ENCODE data around the gene RAX2. TPM values are rescaled to one million over a fixed set of nuclear protein-coding genes. Genes with fewer than 3 reads are reported as not detected.
A peak's percentile ranks its signal among the peaks of the same experiment; 100 is the strongest.

RAX2 gene
- total and polyA plus RNA-seq, 9 of the 15 experiments (the other 6 are each of a cell fraction or from before 2014, with no cell fraction given): not detected

- TF ChIP-seq SLC30A9 (CRISPR knock-in tag; IDR thresholded peaks at IDR 0.05) (no peak), STAT5A (IDR thresholded peaks at IDR 0.05; ENCODE audit: borderline replicate concordance, low read length) (no peak), NR2F6 (CRISPR knock-in tag; IDR thresholded peaks at IDR 0.05) (no peak), POLR2AphosphoS2 (IDR thresholded peaks at IDR 0.05; ENCODE audit: low read length) (no peak), GABPB1 (CRISPR knock-in tag; IDR thresholded peaks at IDR 0.05) (peak; percentile 92), RB1 (IDR thresholded peaks at IDR 0.05; ENCODE audit: low read depth) (peak; percentile 17; the same call in 1 of the 2 replicates), E2F1 (CRISPR knock-in tag; IDR thresholded peaks at IDR 0.05) (0 out of 2 replicates have a peak, but pooled peaks have one; percentile 6), CHCHD3 (CRISPR knock-in tag; IDR thresholded peaks at IDR 0.05) (no peak), TCF7L2 (IDR thresholded peaks at IDR 0.05; ENCODE audit: low read depth, low read length) (peak; percentile 37; the same call in 1 of the 2 replicates), FUS (optimal IDR thresholded peaks at IDR 0.05; ENCODE audit: low read depth, low read length) (no peak), ZNF311 (CRISPR knock-in tag; IDR thresholded peaks at IDR 0.05) (no peak), GTF2E2 (tag; IDR thresholded peaks at IDR 0.05) (no peak), SMARCC2 (IDR thresholded peaks at IDR 0.05; ENCODE audit: low read depth) (no peak), GTF2A2 (tag; IDR thresholded peaks at IDR 0.05) (no peak), ZNF253 (CRISPR knock-in tag; conservative IDR thresholded peaks at IDR 0.05) (no peak), MIER1 (IDR thresholded peaks at IDR 0.05; ENCODE audit: low read depth) (no peak)
- TF ChIP-seq, protein P1, sequence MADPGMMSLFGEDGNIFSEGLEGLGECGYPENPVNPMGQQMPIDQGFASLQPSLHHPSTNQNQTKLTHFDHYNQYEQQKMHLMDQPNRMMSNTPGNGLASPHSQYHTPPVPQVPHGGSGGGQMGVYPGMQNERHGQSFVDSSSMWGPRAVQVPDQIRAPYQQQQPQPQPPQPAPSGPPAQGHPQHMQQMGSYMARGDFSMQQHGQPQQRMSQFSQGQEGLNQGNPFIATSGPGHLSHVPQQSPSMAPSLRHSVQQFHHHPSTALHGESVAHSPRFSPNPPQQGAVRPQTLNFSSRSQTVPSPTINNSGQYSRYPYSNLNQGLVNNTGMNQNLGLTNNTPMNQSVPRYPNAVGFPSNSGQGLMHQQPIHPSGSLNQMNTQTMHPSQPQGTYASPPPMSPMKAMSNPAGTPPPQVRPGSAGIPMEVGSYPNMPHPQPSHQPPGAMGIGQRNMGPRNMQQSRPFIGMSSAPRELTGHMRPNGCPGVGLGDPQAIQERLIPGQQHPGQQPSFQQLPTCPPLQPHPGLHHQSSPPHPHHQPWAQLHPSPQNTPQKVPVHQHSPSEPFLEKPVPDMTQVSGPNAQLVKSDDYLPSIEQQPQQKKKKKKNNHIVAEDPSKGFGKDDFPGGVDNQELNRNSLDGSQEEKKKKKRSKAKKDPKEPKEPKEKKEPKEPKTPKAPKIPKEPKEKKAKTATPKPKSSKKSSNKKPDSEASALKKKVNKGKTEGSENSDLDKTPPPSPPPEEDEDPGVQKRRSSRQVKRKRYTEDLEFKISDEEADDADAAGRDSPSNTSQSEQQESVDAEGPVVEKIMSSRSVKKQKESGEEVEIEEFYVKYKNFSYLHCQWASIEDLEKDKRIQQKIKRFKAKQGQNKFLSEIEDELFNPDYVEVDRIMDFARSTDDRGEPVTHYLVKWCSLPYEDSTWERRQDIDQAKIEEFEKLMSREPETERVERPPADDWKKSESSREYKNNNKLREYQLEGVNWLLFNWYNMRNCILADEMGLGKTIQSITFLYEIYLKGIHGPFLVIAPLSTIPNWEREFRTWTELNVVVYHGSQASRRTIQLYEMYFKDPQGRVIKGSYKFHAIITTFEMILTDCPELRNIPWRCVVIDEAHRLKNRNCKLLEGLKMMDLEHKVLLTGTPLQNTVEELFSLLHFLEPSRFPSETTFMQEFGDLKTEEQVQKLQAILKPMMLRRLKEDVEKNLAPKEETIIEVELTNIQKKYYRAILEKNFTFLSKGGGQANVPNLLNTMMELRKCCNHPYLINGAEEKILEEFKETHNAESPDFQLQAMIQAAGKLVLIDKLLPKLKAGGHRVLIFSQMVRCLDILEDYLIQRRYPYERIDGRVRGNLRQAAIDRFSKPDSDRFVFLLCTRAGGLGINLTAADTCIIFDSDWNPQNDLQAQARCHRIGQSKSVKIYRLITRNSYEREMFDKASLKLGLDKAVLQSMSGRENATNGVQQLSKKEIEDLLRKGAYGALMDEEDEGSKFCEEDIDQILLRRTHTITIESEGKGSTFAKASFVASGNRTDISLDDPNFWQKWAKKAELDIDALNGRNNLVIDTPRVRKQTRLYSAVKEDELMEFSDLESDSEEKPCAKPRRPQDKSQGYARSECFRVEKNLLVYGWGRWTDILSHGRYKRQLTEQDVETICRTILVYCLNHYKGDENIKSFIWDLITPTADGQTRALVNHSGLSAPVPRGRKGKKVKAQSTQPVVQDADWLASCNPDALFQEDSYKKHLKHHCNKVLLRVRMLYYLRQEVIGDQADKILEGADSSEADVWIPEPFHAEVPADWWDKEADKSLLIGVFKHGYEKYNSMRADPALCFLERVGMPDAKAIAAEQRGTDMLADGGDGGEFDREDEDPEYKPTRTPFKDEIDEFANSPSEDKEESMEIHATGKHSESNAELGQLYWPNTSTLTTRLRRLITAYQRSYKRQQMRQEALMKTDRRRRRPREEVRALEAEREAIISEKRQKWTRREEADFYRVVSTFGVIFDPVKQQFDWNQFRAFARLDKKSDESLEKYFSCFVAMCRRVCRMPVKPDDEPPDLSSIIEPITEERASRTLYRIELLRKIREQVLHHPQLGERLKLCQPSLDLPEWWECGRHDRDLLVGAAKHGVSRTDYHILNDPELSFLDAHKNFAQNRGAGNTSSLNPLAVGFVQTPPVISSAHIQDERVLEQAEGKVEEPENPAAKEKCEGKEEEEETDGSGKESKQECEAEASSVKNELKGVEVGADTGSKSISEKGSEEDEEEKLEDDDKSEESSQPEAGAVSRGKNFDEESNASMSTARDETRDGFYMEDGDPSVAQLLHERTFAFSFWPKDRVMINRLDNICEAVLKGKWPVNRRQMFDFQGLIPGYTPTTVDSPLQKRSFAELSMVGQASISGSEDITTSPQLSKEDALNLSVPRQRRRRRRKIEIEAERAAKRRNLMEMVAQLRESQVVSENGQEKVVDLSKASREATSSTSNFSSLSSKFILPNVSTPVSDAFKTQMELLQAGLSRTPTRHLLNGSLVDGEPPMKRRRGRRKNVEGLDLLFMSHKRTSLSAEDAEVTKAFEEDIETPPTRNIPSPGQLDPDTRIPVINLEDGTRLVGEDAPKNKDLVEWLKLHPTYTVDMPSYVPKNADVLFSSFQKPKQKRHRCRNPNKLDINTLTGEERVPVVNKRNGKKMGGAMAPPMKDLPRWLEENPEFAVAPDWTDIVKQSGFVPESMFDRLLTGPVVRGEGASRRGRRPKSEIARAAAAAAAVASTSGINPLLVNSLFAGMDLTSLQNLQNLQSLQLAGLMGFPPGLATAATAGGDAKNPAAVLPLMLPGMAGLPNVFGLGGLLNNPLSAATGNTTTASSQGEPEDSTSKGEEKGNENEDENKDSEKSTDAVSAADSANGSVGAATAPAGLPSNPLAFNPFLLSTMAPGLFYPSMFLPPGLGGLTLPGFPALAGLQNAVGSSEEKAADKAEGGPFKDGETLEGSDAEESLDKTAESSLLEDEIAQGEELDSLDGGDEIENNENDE (IDR thresholded peaks at IDR 0.05; ENCODE audit: low read depth, low read length): no peak
These were observed 9.2 kb downstream of the RAX2 start, which contains the start of gene MRPL54 (continued) for GRCh38 chr19:3762501-3763459.

Measured in K562 (cell line).